Endothelial cell of umbilical vein (primary cell): ENCODE data around the gene CHST11. TPM values are rescaled to one million over a fixed set of nuclear protein-coding genes. Genes with fewer than 3 reads are reported as not detected.

Experiments
- BruUV-seq: library from RNA; stranded (reverse); fragments of 400-500 nt; replicated peaks from 2 replicates; lab custom pipeline; 2021; lab: Mats Ljungman, UMichigan
- CTCF ChIA-PET: fragments of 300-600, 350-600 bp; sonication (Branson Sonifier 250); formaldehyde crosslinking; loops from one replicate; lab custom pipeline; 2021; ENCODE audit warnings: antibody characterized with exemption, inconsistent platforms; lab: Charles Lee
- POLR2A ChIA-PET: fragments of 300-600, 350-600 bp; sonication (Branson Sonifier 250); formaldehyde crosslinking; loops from one replicate; lab custom pipeline; 2021; ENCODE audit warnings: antibody characterized with exemption, inconsistent platforms; lab: Charles Lee
- DNase-seq: peaks from one replicate; pipeline ENCODE4 v3.0.0-alpha.2; 2011; ENCODE audit warnings: low read depth, low spot score
- FAIRE-seq: peaks from 2 replicates; lab custom pipeline; 2011; peaks lifted over from hg19 to GRCh38; lab: Jason Lieb, UNC
- H2AFZ ChIP-seq: 2 replicates; pipeline ENCODE4 v1.6.0; 2012; ENCODE audit warnings: low read depth, low read length, control low read depth, inconsistent platforms
- H3K27ac ChIP-seq: 2 replicates; pipeline ENCODE4 v1.5.1; 2011; ENCODE audit warnings: low read depth, mild to moderate bottlenecking, control low read depth, low read length, moderate library complexity; ENCODE audit not compliant: insufficient read depth
- H3K27me3 ChIP-seq, 2 experiments: 2 replicates each; pipeline versions ENCODE4 v1.6.0 to v1.6.1; 2011; ENCODE audit warnings: low read length in 2 of 2, mixed read lengths in 1 of 2; ENCODE audit not compliant: control insufficient read depth in 2 of 2, insufficient read depth in 2 of 2
- H3K36me3 ChIP-seq, 2 experiments: 2 replicates in 1 of 2; 3 replicates in 1 of 2; pipeline ENCODE4 v1.5.1; 2011; ENCODE audit warnings: low read length in 2 of 2, mild to moderate bottlenecking in 1 of 2, moderate library complexity in 1 of 2; ENCODE audit not compliant: control insufficient read depth in 2 of 2, insufficient read depth in 2 of 2; ENCODE audit errors: extremely low read depth in 1 of 2
- H3K4me1 ChIP-seq: 3 replicates; pipeline ENCODE4 v1.5.1; 2011; ENCODE audit warnings: mild to moderate bottlenecking, low read length; ENCODE audit not compliant: control insufficient read depth, insufficient read depth; ENCODE audit errors: extremely low read depth
- H3K4me2 ChIP-seq: 2 replicates; pipeline ENCODE4 v1.6.1; 2011; ENCODE audit warnings: low read length, control low read depth, mixed read lengths; ENCODE audit not compliant: insufficient read depth
- H3K4me3 ChIP-seq, 3 experiments: fragments of 200-600 bp in 1 of 3; sonication (generic), shearing (Covaris generic) in 1 of 3; replicated peaks in 1 of 3; 2 replicates each; pipeline ENCODE4 v1.5.1; 2011 to 2016; ENCODE audit warnings: control low read depth in 3 of 3, low read length in 3 of 3, mild to moderate bottlenecking in 2 of 3, inconsistent platforms in 1 of 3, low read depth in 1 of 3, moderate library complexity in 1 of 3; ENCODE audit not compliant: insufficient read depth in 1 of 3
- H3K79me2 ChIP-seq: 2 replicates; pipeline ENCODE4 v1.6.0; 2012; ENCODE audit warnings: low read length, inconsistent platforms; ENCODE audit not compliant: control insufficient read depth, insufficient read depth
- H3K9ac ChIP-seq: replicated peaks from 2 replicates; pipeline ENCODE3; 2011; ENCODE audit warnings: low read length, control low read depth; ENCODE audit not compliant: insufficient read depth; ENCODE audit errors: extremely low read depth
- H3K9me1 ChIP-seq: replicated peaks from 3 replicates; pipeline ENCODE4 v1.6.0; 2011; ENCODE audit warnings: mild to moderate bottlenecking, low read length; ENCODE audit not compliant: control insufficient read depth, insufficient read depth; ENCODE audit errors: extremely low read depth
- H3K9me3 ChIP-seq: replicated peaks from 2 replicates; pipeline ENCODE4 v1.5.1; 2012; ENCODE audit warnings: low read length, inconsistent platforms; ENCODE audit not compliant: control insufficient read depth, insufficient read depth
- H4K20me1 ChIP-seq: replicated peaks from 2 replicates; pipeline ENCODE3; 2011; ENCODE audit warnings: mild to moderate bottlenecking, low read length; ENCODE audit not compliant: control insufficient read depth, insufficient read depth; ENCODE audit errors: extremely low read depth
- EZH2 ChIP-seq: IDR thresholded peaks from 2 replicates; pipeline ENCODE4 v1.6.1; 2012; ENCODE audit warnings: borderline replicate concordance, low read depth, mild to moderate bottlenecking, moderate library complexity, low read length, inconsistent platforms; ENCODE audit not compliant: severe bottlenecking
- FOS ChIP-seq: IDR thresholded peaks from 2 replicates; pipeline ENCODE4 v1.6.1; 2011; ENCODE audit warnings: mild to moderate bottlenecking, low read length, moderate library complexity, borderline replicate concordance; ENCODE audit not compliant: insufficient read depth
- GATA2 ChIP-seq: IDR thresholded peaks from 2 replicates; pipeline ENCODE4 v1.7.0; 2011; ENCODE audit warnings: low read depth, mild to moderate bottlenecking, moderate library complexity, mixed read lengths, low read length; ENCODE audit not compliant: insufficient read length, insufficient read depth
- JUN ChIP-seq: IDR thresholded peaks from 2 replicates; pipeline ENCODE4 v1.6.1; 2011; ENCODE audit warnings: borderline replicate concordance, low read depth; ENCODE audit not compliant: insufficient read length, insufficient read depth
- MAX ChIP-seq: IDR thresholded peaks from 2 replicates; pipeline ENCODE4 v1.6.1; 2011; ENCODE audit not compliant: insufficient read depth, insufficient read length
- MYC ChIP-seq: IDR thresholded peaks from one replicate; pipeline ENCODE4 v1.6.1; 2011; ENCODE audit warnings: mild to moderate bottlenecking, low read depth, low read length
- POLR2A ChIP-seq: IDR thresholded peaks from 2 replicates; pipeline ENCODE4 v1.6.1; 2012; ENCODE audit warnings: low read depth, mild to moderate bottlenecking, control low read depth, low read length
- POLR2AphosphoS5 ChIP-seq: IDR thresholded peaks from 2 replicates; pipeline ENCODE4 v1.6.1; 2012; ENCODE audit warnings: low read depth, mild to moderate bottlenecking, control low read depth, low read length, moderate library complexity; ENCODE audit not compliant: insufficient read depth
- dilution Hi-C: fragments of 300-500 bp; cut with MboI; formaldehyde crosslinking; loops from one replicate; pipeline ENCODE4 v1.15.0; 2019; ENCODE audit warnings: low sequenced_read_pairs; ENCODE audit not compliant: extremely low pct_ligation_motif_present
- intact Hi-C: fragments of 100-400 bp; cut with micrococcal nuclease; formaldehyde crosslinking; loops from one replicate; pipeline ENCODE4 v1.10.0; 2022
- polyA plus RNA-seq, 4 experiments: library from polyadenylated mRNA; depleted of rRNA in 3 of 4; stranded (reverse) in 3 of 4; unstranded in 1 of 4; fragments of >200 nt; gene quantifications; 2 replicates each; pipeline versions ENCODE4 v1.2.1 to v1.2.3, GENCODE V29; 2011 to 2012; ENCODE audit warnings: missing spikeins in 1 of 4
- total RNA-seq: library from RNA; stranded (reverse); gene quantifications from 2 replicates; pipeline ENCODE4 v1.2.3, GENCODE V29; 2021
- TF ChIP-seq, protein P1 (sequence below), 2 donors: IDR thresholded peaks; 1 replicate in 1 of 2; 2 replicates in 1 of 2; pipeline ENCODE4 v1.5.1; 2011; ENCODE audit warnings: low read length in 2 of 2, mild to moderate bottlenecking in 2 of 2, moderate library complexity in 2 of 2, control low read depth in 1 of 2, inconsistent platforms in 1 of 2, low read depth in 1 of 2; ENCODE audit not compliant: insufficient read depth in 1 of 2; ENCODE audit errors: extremely low read depth in 1 of 2

Gene CHST11
- total and polyA plus RNA-seq, 2 donors (not counting 3 experiments of a cell fraction or from before 2014, with no cell fraction given), result 19.7 to 20.9 TPM

GRCh38 chr12:104471336-104471735, 14.6 kb downstream of the CHST11 start:
- intact Hi-C loops, result no loop called here
- DNase-seq (no peak), FAIRE-seq (no peak)
- Histone ChIP-seq H3K4me3 (no peak overlapping the region), H4K20me1 (peaks cover 2% of the 10 kb centered on the region), H3K9ac (no peak overlapping the region), H3K9me3 (no peaks in the 10 kb centered on the region), H3K4me2 (no peak overlapping the region), H2AFZ (no peak overlapping the region), H3K79me2 (peaks cover 62% of the 10 kb centered on the region), H3K36me3 (no peaks in the 10 kb centered on the region), H3K27ac (no peak overlapping the region), H3K4me1 (peaks cover 4% of the 10 kb centered on the region), H3K27me3 (no peaks in the 10 kb centered on the region), H3K9me1 (no peaks in the 10 kb centered on the region)
- dilution Hi-C loops, result no loop called here
- CTCF ChIA-PET, result interaction anchor here (0.9 to 1.8 kb wide), 2 partner anchors 10 to 90 kb away, joined by 3 to 8 read pairs; no protein-coding TSS in a partner anchor
- no TSS peak for BruUV-seq
- TF ChIP-seq POLR2A, result no peak
- POLR2A ChIA-PET, result no interaction called here

DNA sequence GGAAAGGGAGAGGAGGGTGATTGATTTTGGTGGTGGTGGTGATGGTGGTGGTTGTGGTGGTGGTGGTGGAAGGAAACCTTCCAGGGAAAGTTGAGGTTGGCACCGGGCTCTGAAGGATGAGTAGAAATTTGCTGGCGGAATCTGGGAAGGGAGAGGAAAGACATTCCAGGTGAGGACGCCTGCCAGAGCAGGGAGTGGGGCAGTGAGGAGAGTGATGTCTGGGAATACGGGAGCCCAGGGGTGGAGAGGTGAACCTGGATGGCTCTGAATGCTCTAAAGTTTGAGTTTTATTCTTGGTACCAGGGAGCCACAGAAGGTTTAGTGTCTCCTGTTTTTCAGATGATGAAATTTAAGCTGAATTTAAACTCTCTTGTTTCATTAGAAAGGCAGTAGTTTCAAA, 16.0 kb downstream of the CHST11 start:
- peaks cover 5% of the 10 kb centered on the region for H3K4me1 ChIP-seq
- peaks cover 2% of the 10 kb centered on the region for H4K20me1 ChIP-seq
- TF ChIP-seq EZH2 (no peak), MYC (no peak), POLR2A (no peak), GATA2 (no peak), MAX (no peak), POLR2AphosphoS5 (no peak), FOS (no peak), JUN (no peak)
- TF ChIP-seq, protein P1, sequence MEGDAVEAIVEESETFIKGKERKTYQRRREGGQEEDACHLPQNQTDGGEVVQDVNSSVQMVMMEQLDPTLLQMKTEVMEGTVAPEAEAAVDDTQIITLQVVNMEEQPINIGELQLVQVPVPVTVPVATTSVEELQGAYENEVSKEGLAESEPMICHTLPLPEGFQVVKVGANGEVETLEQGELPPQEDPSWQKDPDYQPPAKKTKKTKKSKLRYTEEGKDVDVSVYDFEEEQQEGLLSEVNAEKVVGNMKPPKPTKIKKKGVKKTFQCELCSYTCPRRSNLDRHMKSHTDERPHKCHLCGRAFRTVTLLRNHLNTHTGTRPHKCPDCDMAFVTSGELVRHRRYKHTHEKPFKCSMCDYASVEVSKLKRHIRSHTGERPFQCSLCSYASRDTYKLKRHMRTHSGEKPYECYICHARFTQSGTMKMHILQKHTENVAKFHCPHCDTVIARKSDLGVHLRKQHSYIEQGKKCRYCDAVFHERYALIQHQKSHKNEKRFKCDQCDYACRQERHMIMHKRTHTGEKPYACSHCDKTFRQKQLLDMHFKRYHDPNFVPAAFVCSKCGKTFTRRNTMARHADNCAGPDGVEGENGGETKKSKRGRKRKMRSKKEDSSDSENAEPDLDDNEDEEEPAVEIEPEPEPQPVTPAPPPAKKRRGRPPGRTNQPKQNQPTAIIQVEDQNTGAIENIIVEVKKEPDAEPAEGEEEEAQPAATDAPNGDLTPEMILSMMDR (IDR thresholded peaks at IDR 0.05; ENCODE audit: extremely low read depth in 1 of 2, insufficient read depth in 1 of 2, low read depth in 1 of 2, low read length in 2 of 2), result no peak
- no peaks in the 10 kb centered on the region for H3K9me1 ChIP-seq
- no peaks in the 10 kb centered on the region for H3K27me3 ChIP-seq
- no peak overlapping the region for H3K27ac ChIP-seq
- H3K36me3 ChIP-seq, result no peaks in the 10 kb centered on the region
- H3K4me3 ChIP-seq, result no peak overlapping the region
- BruUV-seq, result no TSS peak
- ChIA-PET POLR2A (no interaction called here), CTCF (interaction anchor here (1.0 to 1.8 kb wide), 3 partner anchors 11 to 91 kb away, joined by 3 to 8 read pairs (median 3); no protein-coding TSS in a partner anchor)
- FAIRE-seq (no peak), DNase-seq (no peak)
- H2AFZ ChIP-seq, result no peak overlapping the region
- H3K79me2 ChIP-seq, result peaks cover 55% of the 10 kb centered on the region
- no peaks in the 10 kb centered on the region for H3K9me3 ChIP-seq
- intact Hi-C loops (no loop called here), dilution Hi-C loops (no loop called here)
- H3K4me2 ChIP-seq, result no peak overlapping the region
- H3K9ac ChIP-seq, result no peak overlapping the region
